SU-DHL-6 (cell line): ENCODE data around the gene TTC23L.

Experiments used
- H2AFZ ChIP-seq: fragments of 200-600 bp; sonication (generic); 2 replicates; pipeline ENCODE4 v1.6.1; 2014; ENCODE audit warnings: low read depth, mild to moderate bottlenecking, moderate library complexity, mixed read lengths, antibody characterized with exemption, low read length; ENCODE audit not compliant: severe bottlenecking
- H3F3A ChIP-seq: fragments of 200-600 bp; shearing (Covaris generic); 2 replicates; pipeline ENCODE4 v1.6.0; 2016; ENCODE audit warnings: antibody characterized with exemption, mild to moderate bottlenecking; ENCODE audit not compliant: insufficient read depth
- H3K27ac ChIP-seq: fragments of 200-600 bp; sonication (generic); 2 replicates; pipeline ENCODE4 v1.5.1; 2016; ENCODE audit warnings: low read depth, mild to moderate bottlenecking, low read length, moderate library complexity, mixed read lengths
- H3K27me3 ChIP-seq: fragments of 200-600 bp; sonication (generic), shearing (Covaris generic); 2 replicates; pipeline ENCODE4 v1.6.0; 2014; ENCODE audit warnings: mild to moderate bottlenecking, low read length
- H3K36me3 ChIP-seq: fragments of 200-600 bp; sonication (generic); 2 replicates; pipeline ENCODE4 v1.6.1; 2014; ENCODE audit warnings: mild to moderate bottlenecking, low read length, mixed read lengths
- H3K4me2 ChIP-seq: fragments of 300-600, 200-600 bp; shearing (Covaris generic), sonication (generic); 2 replicates; pipeline ENCODE4 v1.6.0; 2014; ENCODE audit warnings: low read length, low read depth, mild to moderate bottlenecking; ENCODE audit not compliant: poor library complexity, severe bottlenecking
- H3K4me3 ChIP-seq: fragments of 200-600 bp; sonication (generic); 2 replicates; pipeline ENCODE4 v1.5.1; 2014; ENCODE audit warnings: antibody characterized with exemption, low read length, mild to moderate bottlenecking, mixed read lengths; ENCODE audit not compliant: insufficient read depth, poor library complexity, severe bottlenecking
- H3K79me2 ChIP-seq: fragments of 200-600 bp; sonication (generic); 2 replicates; pipeline ENCODE4 v1.6.1; 2014; ENCODE audit warnings: mild to moderate bottlenecking, low read length, moderate library complexity; ENCODE audit not compliant: insufficient read depth
- H3K9ac ChIP-seq: fragments of 200-600 bp; sonication (generic); 2 replicates; pipeline ENCODE4 v1.7.0; 2014; ENCODE audit warnings: mild to moderate bottlenecking, low read length
- H3K9me2 ChIP-seq: fragments of 200-600 bp; sonication (generic); replicated peaks from 2 replicates; pipeline ENCODE4 v1.6.1; 2014; ENCODE audit warnings: low read length; ENCODE audit not compliant: insufficient read depth
- H3K9me3 ChIP-seq: fragments of 200-600 bp; sonication (generic); 2 replicates; pipeline ENCODE4 v1.6.1; 2014; ENCODE audit warnings: low read length, mixed read lengths; ENCODE audit not compliant: insufficient read depth
- H4K20me1 ChIP-seq: fragments of 200-600 bp; sonication (generic); 2 replicates; pipeline ENCODE4 v1.6.1; 2014; ENCODE audit warnings: low read depth, mild to moderate bottlenecking, antibody characterized with exemption, low read length, moderate library complexity, mixed read lengths
- EZH2phosphoT487 ChIP-seq: fragments of 200-600 bp; sonication (generic), shearing (Covaris generic); conservative IDR thresholded peaks from 2 replicates; pipeline ENCODE4 v1.6.1; 2018; ENCODE audit warnings: mild to moderate bottlenecking, antibody characterized with exemption, low read length, moderate library complexity, mixed read lengths
- TF ChIP-seq, protein P1 (sequence below): fragments of 200-600 bp; sonication (generic); IDR thresholded peaks from one replicate; pipeline ENCODE4 v1.5.1; 2017; ENCODE audit warnings: antibody characterized with exemption, mild to moderate bottlenecking, low read length, moderate library complexity; ENCODE audit not compliant: insufficient read depth, poor library complexity, severe bottlenecking

TTC23L gene

DNA sequence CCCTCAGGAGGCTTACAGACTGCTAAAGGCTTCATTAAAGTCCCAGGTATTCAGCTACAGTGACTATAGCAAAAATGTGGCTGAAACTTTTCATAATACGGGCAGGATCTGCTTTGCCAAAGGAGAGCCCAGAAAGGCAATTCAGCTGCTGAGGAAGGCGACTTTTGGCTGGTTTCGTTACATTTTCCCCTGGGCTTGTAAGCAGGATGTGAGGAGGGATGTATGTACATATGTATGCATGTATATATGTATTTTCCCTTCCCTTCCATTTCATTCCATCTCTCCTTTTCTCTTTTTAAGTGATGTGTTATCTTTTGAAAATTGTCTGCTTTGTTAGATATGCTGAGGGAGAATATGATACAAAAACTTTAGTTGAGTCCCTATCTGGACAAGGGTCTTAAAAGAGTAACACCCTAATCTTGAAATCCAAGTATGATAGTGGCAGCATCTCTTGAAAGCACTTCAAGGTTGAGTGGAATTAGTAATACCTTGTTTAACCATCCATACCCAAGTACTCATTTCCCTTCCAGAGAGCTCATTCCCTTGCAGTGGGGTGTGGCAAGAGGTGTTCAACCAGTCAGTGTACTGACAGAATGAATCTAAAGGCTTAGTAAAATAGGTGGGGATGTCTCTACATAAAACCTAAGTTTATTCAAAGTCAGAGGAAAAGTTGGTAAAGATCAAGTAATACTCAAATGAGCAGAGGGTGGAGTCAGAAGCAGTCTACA is 47.6 kb downstream of the TTC23L start:
- Histone ChIP-seq H3F3A (no peaks in the 10 kb centered on the region), H4K20me1 (no peaks in the 10 kb centered on the region), H3K79me2 (no peaks in the 10 kb centered on the region), H3K9me3 (no peaks in the 10 kb centered on the region), H3K9ac (no peak overlapping the region), H3K27me3 (no peaks in the 10 kb centered on the region), H3K4me3 (no peak overlapping the region), H3K36me3 (no peaks in the 10 kb centered on the region), H3K27ac (no peak overlapping the region), H3K9me2 (no peaks in the 10 kb centered on the region), H3K4me2 (no peak overlapping the region), H2AFZ (no peak overlapping the region)
- no peak for TF ChIP-seq EZH2phosphoT487
- TF ChIP-seq, protein P1, sequence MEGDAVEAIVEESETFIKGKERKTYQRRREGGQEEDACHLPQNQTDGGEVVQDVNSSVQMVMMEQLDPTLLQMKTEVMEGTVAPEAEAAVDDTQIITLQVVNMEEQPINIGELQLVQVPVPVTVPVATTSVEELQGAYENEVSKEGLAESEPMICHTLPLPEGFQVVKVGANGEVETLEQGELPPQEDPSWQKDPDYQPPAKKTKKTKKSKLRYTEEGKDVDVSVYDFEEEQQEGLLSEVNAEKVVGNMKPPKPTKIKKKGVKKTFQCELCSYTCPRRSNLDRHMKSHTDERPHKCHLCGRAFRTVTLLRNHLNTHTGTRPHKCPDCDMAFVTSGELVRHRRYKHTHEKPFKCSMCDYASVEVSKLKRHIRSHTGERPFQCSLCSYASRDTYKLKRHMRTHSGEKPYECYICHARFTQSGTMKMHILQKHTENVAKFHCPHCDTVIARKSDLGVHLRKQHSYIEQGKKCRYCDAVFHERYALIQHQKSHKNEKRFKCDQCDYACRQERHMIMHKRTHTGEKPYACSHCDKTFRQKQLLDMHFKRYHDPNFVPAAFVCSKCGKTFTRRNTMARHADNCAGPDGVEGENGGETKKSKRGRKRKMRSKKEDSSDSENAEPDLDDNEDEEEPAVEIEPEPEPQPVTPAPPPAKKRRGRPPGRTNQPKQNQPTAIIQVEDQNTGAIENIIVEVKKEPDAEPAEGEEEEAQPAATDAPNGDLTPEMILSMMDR, result no peak

DNA sequence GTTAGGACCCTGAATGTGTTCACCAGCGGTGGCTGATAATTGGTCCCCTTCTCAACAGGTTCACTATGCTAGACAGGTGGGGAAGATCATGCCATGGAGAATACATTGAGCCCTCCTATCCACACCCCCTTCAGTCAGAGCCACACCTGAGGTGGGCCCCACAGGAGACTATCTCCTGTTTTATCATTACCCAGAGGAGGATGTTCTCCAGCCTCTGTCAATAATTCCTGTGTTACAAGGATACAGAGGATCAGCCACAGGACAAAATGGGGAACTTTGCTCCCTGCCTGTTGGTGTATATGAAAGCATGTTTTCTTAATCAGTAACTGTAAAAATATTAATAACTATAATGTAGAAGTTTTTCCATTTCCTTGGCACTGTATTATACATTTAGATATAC is 50.4 kb downstream of the TTC23L start:
- TF ChIP-seq, protein P1, result no peak
- no peak for TF ChIP-seq EZH2phosphoT487
- Histone ChIP-seq H3K27me3 (no peaks in the 10 kb centered on the region), H3K36me3 (no peaks in the 10 kb centered on the region), H3F3A (no peaks in the 10 kb centered on the region), H3K4me3 (no peak overlapping the region), H3K9me3 (no peaks in the 10 kb centered on the region), H2AFZ (no peak overlapping the region), H3K9ac (no peak overlapping the region), H3K79me2 (no peaks in the 10 kb centered on the region), H4K20me1 (no peaks in the 10 kb centered on the region), H3K4me2 (no peak overlapping the region), H3K9me2 (no peaks in the 10 kb centered on the region), H3K27ac (no peak overlapping the region)

DNA sequence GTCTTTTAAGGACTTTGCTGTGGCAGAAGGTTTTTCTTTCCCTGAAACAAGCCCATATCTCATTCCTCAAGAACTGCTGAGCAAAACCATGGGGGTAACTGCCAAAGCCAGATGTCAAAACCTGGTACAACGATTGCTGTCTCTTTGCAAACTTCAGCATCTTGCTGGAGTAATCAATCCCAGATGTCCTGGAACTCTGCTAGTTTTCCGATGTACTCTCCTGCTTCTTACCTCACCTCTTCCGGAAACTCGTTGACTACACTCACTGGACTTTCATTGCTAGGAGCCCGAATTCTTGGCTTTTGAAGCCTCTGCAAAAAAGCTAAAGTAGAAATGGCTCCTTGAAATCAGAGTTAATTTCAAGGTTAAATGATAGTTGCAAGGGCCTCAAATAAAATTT is 53.0 kb downstream of the TTC23L start:
- no peak overlapping the region for H3K4me2 ChIP-seq
- no peak overlapping the region for H3K9ac ChIP-seq
- no peaks in the 10 kb centered on the region for H3K36me3 ChIP-seq
- H4K20me1 ChIP-seq, result no peaks in the 10 kb centered on the region
- H3F3A ChIP-seq, result no peaks in the 10 kb centered on the region
- H3K9me2 ChIP-seq, result no peaks in the 10 kb centered on the region
- no peak overlapping the region for H3K27ac ChIP-seq
- TF ChIP-seq EZH2phosphoT487, result no peak
- TF ChIP-seq, protein P1, result no peak
- no peaks in the 10 kb centered on the region for H3K79me2 ChIP-seq
- no peaks in the 10 kb centered on the region for H3K27me3 ChIP-seq
- H3K4me3 ChIP-seq, result no peak overlapping the region
- no peaks in the 10 kb centered on the region for H3K9me3 ChIP-seq
- no peak overlapping the region for H2AFZ ChIP-seq
